ENCODE results near the gene CACFD1. TPM values are rescaled to one million over a fixed set of nuclear protein-coding genes. Genes with fewer than 3 reads are reported as not detected.

CACFD1 gene
- total RNA-seq, 1 donor from 2014 or later, result 9.1 TPM

GRCh38 chr9:133473743-133474142 is 14.0 kb downstream of the CACFD1 start:
- H3K36me3 ChIP-seq, result peaks cover 0 to 3% of the 10 kb centered on the region in 2 donors
- no peak overlapping the region for H3K4me3 ChIP-seq
- no peak for DNase-seq (ENCODE audit: extremely low spot score in 2 of 2)
- H3K27me3 ChIP-seq, result no peaks in the 10 kb centered on the region
- intact Hi-C loops (cut with DNase I), result no loop called here
- TF ChIP-seq CTCF (IDR thresholded peaks at IDR 0.05) (no peak), POLR2A (IDR thresholded peaks at IDR 0.05) (no peak), POLR2AphosphoS5 (IDR thresholded peaks at IDR 0.05; ENCODE audit: insufficient read depth in 1 of 2, low read depth in 1 of 2) (no peak)
- H3K4me1 ChIP-seq, result peaks cover 7% of the 10 kb centered on the region
- no peaks in the 10 kb centered on the region for H3K9me3 ChIP-seq
- H3K27ac ChIP-seq, result no peak overlapping the region

GRCh38 chr9:133474215-133474614 is 14.4 kb downstream of the CACFD1 start:
- no peak overlapping the region for H3K27ac ChIP-seq
- no peaks in the 10 kb centered on the region for H3K9me3 ChIP-seq
- no peak overlapping the region for H3K4me3 ChIP-seq
- TF ChIP-seq POLR2A (IDR thresholded peaks at IDR 0.05) (no peak), CTCF (IDR thresholded peaks at IDR 0.05) (no peak), POLR2AphosphoS5 (IDR thresholded peaks at IDR 0.05; ENCODE audit: insufficient read depth in 1 of 2, low read depth in 1 of 2) (no peak)
- H3K4me1 ChIP-seq, result peaks cover 8% of the 10 kb centered on the region
- DNase-seq (ENCODE audit: extremely low spot score in 2 of 2), result no peak
- H3K36me3 ChIP-seq, result no peaks in the 10 kb centered on the region
- intact Hi-C loops (cut with DNase I), result no loop called here
- H3K27me3 ChIP-seq, result no peaks in the 10 kb centered on the region

GRCh38 chr9:133474853-133475252 is 15.1 kb downstream of the CACFD1 start:
- intact Hi-C loops (cut with DNase I), result no loop called here
- Histone ChIP-seq H3K9me3 (no peaks in the 10 kb centered on the region), H3K36me3 (no peaks in the 10 kb centered on the region), H3K4me3 (no peak overlapping the region), H3K4me1 (peaks cover 15% of the 10 kb centered on the region), H3K27ac (no peak overlapping the region), H3K27me3 (no peaks in the 10 kb centered on the region)
- TF ChIP-seq CTCF (IDR thresholded peaks at IDR 0.05) (no peak), POLR2AphosphoS5 (IDR thresholded peaks at IDR 0.05; ENCODE audit: insufficient read depth in 1 of 2, low read depth in 1 of 2) (no peak), POLR2A (IDR thresholded peaks at IDR 0.05) (no peak)
- no peak for DNase-seq (ENCODE audit: extremely low spot score in 2 of 2)

- no peaks in the 10 kb centered on the region for H3K27me3 ChIP-seq
- no peak for TF ChIP-seq CTCF (IDR thresholded peaks at IDR 0.05)
- no peak for TF ChIP-seq POLR2AphosphoS5 (IDR thresholded peaks at IDR 0.05; ENCODE audit: insufficient read depth in 1 of 2, low read depth in 1 of 2)
- TF ChIP-seq POLR2A (IDR thresholded peaks at IDR 0.05), result no peak
- no peak overlapping the region for H3K27ac ChIP-seq
- intact Hi-C loops (cut with DNase I), result no loop called here
- no peak for DNase-seq (ENCODE audit: extremely low spot score in 2 of 2)
- H3K4me1 ChIP-seq, result peaks cover 16% of the 10 kb centered on the region
- H3K9me3 ChIP-seq, result no peaks in the 10 kb centered on the region
- H3K4me3 ChIP-seq, result no peak overlapping the region
- H3K36me3 ChIP-seq, result no peaks in the 10 kb centered on the region
Observed at GRCh38 chr9:133475292-133476012, 15.7 kb downstream of the CACFD1 start.

All from vagina (tissue), 2 donors.